ENCODE data around the gene ALS2.
"Not testable (repeated sequence)": the region's sequence is repeated elsewhere in the genome, so short reads cannot be mapped to it uniquely, and the experiment has no call there.

ALS2 gene

GRCh38 chr2:201807452-201807999 lies 26.8 kb upstream of the ALS2 start:
- Histone ChIP-seq H3K27me3 (ENCODE audit: insufficient read depth, low read length) (peaks cover 23% of the 10 kb centered on the region), H3K36me3 (ENCODE audit: insufficient read depth, low read depth, low read length) (no peaks in the 10 kb centered on the region), H3K4me1 (ENCODE audit: insufficient read depth, low read length) (peaks cover 10% of the 10 kb centered on the region; the same call in 1 of the 2 replicates), H3K9ac (ENCODE audit: low read depth, low read length) (no peak overlapping the region), H3K4me3 (ENCODE audit: low read length) (no peak overlapping the region), H3K9me3 (ENCODE audit: insufficient read depth, low read depth, low read length) (no peaks in the 10 kb centered on the region), H3K27ac (ENCODE audit: low read length) (no peak overlapping the region)

- Histone ChIP-seq H3K36me3 (ENCODE audit: insufficient read depth, low read depth, low read length) (no peaks in the 10 kb centered on the region), H3K9ac (ENCODE audit: low read depth, low read length) (no peak within 1 kb of the TSS), H3K9me3 (ENCODE audit: insufficient read depth, low read depth, low read length) (no peaks in the 10 kb centered on the region), H3K27me3 (ENCODE audit: insufficient read depth, low read length) (peaks cover 23% of the 10 kb centered on the region), H3K4me3 (ENCODE audit: low read length) (no peak within 1 kb of the TSS), H3K4me1 (ENCODE audit: insufficient read depth, low read length) (peaks cover 10% of the 10 kb centered on the region; the same call in 1 of the 2 replicates), H3K27ac (ENCODE audit: low read length) (no peak within 1 kb of the TSS)
These were observed 25.9 kb upstream of the ALS2 start, which contains the start of gene CDK15 for GRCh38 chr2:201806442-201807170. CDK15 (plus strand) TSS chr2:201806537; CDS start chr2:201806665, 128 bp downstream.

- not testable (repeated sequence) for H3K4me3 ChIP-seq (ENCODE audit: low read length); H3K27me3 ChIP-seq (ENCODE audit: insufficient read depth, low read length); H3K9me3 ChIP-seq (ENCODE audit: insufficient read depth, low read depth, low read length); H3K9ac ChIP-seq (ENCODE audit: low read depth, low read length); H3K27ac ChIP-seq (ENCODE audit: low read length); H3K4me1 ChIP-seq (ENCODE audit: insufficient read depth, low read length); H3K36me3 ChIP-seq (ENCODE audit: insufficient read depth, low read depth, low read length)
These were observed 18.2 kb upstream of the ALS2 start for GRCh38 chr2:201798914-201799285.

GRCh38 chr2:201798252-201798913 lies 17.6 kb upstream of the ALS2 start:
- Histone ChIP-seq H3K4me1 (ENCODE audit: insufficient read depth, low read length) (no peaks in the 10 kb centered on the region), H3K27me3 (ENCODE audit: insufficient read depth, low read length) (no peaks in the 10 kb centered on the region), H3K27ac (ENCODE audit: low read length) (no peak overlapping the region), H3K9ac (ENCODE audit: low read depth, low read length) (no peak overlapping the region), H3K36me3 (ENCODE audit: insufficient read depth, low read depth, low read length) (no peaks in the 10 kb centered on the region), H3K9me3 (ENCODE audit: insufficient read depth, low read depth, low read length) (no peaks in the 10 kb centered on the region), H3K4me3 (ENCODE audit: low read length) (no peak overlapping the region)

- H3K36me3 ChIP-seq (ENCODE audit: insufficient read depth, low read depth, low read length): no peaks in the 10 kb centered on the region
- no peaks in the 10 kb centered on the region for H3K4me1 ChIP-seq (ENCODE audit: insufficient read depth, low read length)
- no peak overlapping the region for H3K27ac ChIP-seq (ENCODE audit: low read length)
- no peak overlapping the region for H3K9ac ChIP-seq (ENCODE audit: low read depth, low read length)
- H3K9me3 ChIP-seq (ENCODE audit: insufficient read depth, low read depth, low read length): no peaks in the 10 kb centered on the region
- H3K27me3 ChIP-seq (ENCODE audit: insufficient read depth, low read length): no peaks in the 10 kb centered on the region
- no peak overlapping the region for H3K4me3 ChIP-seq (ENCODE audit: low read length)
These were observed 16.6 kb upstream of the ALS2 start for GRCh38 chr2:201797175-201797840.

- no peaks in the 10 kb centered on the region for H3K4me1 ChIP-seq (ENCODE audit: insufficient read depth, low read length)
- no peak overlapping the region for H3K9ac ChIP-seq (ENCODE audit: low read depth, low read length)
- H3K27me3 ChIP-seq (ENCODE audit: insufficient read depth, low read length): no peaks in the 10 kb centered on the region
- no peak overlapping the region for H3K27ac ChIP-seq (ENCODE audit: low read length)
- no peak overlapping the region for H3K4me3 ChIP-seq (ENCODE audit: low read length)
- no peaks in the 10 kb centered on the region for H3K9me3 ChIP-seq (ENCODE audit: insufficient read depth, low read depth, low read length)
- H3K36me3 ChIP-seq (ENCODE audit: insufficient read depth, low read depth, low read length): no peaks in the 10 kb centered on the region
These were observed 15.7 kb upstream of the ALS2 start for GRCh38 chr2:201796478-201796865.

- no peaks in the 10 kb centered on the region for H3K27me3 ChIP-seq (ENCODE audit: insufficient read depth, low read length)
- no peak overlapping the region for H3K4me3 ChIP-seq (ENCODE audit: low read length)
- no peaks in the 10 kb centered on the region for H3K4me1 ChIP-seq (ENCODE audit: insufficient read depth, low read length)
- H3K27ac ChIP-seq (ENCODE audit: low read length): no peak overlapping the region
- no peaks in the 10 kb centered on the region for H3K36me3 ChIP-seq (ENCODE audit: insufficient read depth, low read depth, low read length)
- H3K9ac ChIP-seq (ENCODE audit: low read depth, low read length): no peak overlapping the region
- no peaks in the 10 kb centered on the region for H3K9me3 ChIP-seq (ENCODE audit: insufficient read depth, low read depth, low read length)
These were observed 15.1 kb upstream of the ALS2 start for GRCh38 chr2:201795607-201796477.

- H3K36me3 ChIP-seq (ENCODE audit: insufficient read depth, low read depth, low read length): no peaks in the 10 kb centered on the region
- no peak overlapping the region for H3K4me3 ChIP-seq (ENCODE audit: low read length)
- no peaks in the 10 kb centered on the region for H3K9me3 ChIP-seq (ENCODE audit: insufficient read depth, low read depth, low read length)
- no peak overlapping the region for H3K27ac ChIP-seq (ENCODE audit: low read length)
- no peaks in the 10 kb centered on the region for H3K4me1 ChIP-seq (ENCODE audit: insufficient read depth, low read length)
- H3K9ac ChIP-seq (ENCODE audit: low read depth, low read length): no peak overlapping the region
- no peaks in the 10 kb centered on the region; the same call in 1 of the 2 replicates for H3K27me3 ChIP-seq (ENCODE audit: insufficient read depth, low read length)
These were observed 13.6 kb upstream of the ALS2 start for GRCh38 chr2:201794294-201794693.

GRCh38 chr2:201793631-201794030 lies 12.9 kb upstream of the ALS2 start:
- Histone ChIP-seq H3K9ac (ENCODE audit: low read depth, low read length) (no peak overlapping the region), H3K27me3 (ENCODE audit: insufficient read depth, low read length) (no peaks in the 10 kb centered on the region; the same call in 1 of the 2 replicates), H3K27ac (ENCODE audit: low read length) (no peak overlapping the region), H3K4me1 (ENCODE audit: insufficient read depth, low read length) (no peaks in the 10 kb centered on the region), H3K36me3 (ENCODE audit: insufficient read depth, low read depth, low read length) (no peaks in the 10 kb centered on the region), H3K4me3 (ENCODE audit: low read length) (no peak overlapping the region), H3K9me3 (ENCODE audit: insufficient read depth, low read depth, low read length) (no peaks in the 10 kb centered on the region)

GRCh38 chr2:201790989-201791388 lies 10.3 kb upstream of the ALS2 start:
- no peaks in the 10 kb centered on the region; the same call in 1 of the 2 replicates for H3K27me3 ChIP-seq (ENCODE audit: insufficient read depth, low read length)
- no peak overlapping the region for H3K9ac ChIP-seq (ENCODE audit: low read depth, low read length)

GRCh38 chr2:201790291-201790690 lies 9.6 kb upstream of the ALS2 start:
- H3K36me3 ChIP-seq (ENCODE audit: insufficient read depth, low read depth, low read length): no peaks in the 10 kb centered on the region
- no peak overlapping the region for H3K4me3 ChIP-seq (ENCODE audit: low read length)
- no peak overlapping the region for H3K27ac ChIP-seq (ENCODE audit: low read length)
- H3K4me1 ChIP-seq (ENCODE audit: insufficient read depth, low read length): no peaks in the 10 kb centered on the region
- H3K9me3 ChIP-seq (ENCODE audit: insufficient read depth, low read depth, low read length): no peaks in the 10 kb centered on the region
- no peaks in the 10 kb centered on the region; the same call in 1 of the 2 replicates for H3K27me3 ChIP-seq (ENCODE audit: insufficient read depth, low read length)
- no peak overlapping the region for H3K9ac ChIP-seq (ENCODE audit: low read depth, low read length)

More at GRCh38 chr2:201790989-201791388, 10.3 kb upstream of the ALS2 start:
- Histone ChIP-seq H3K27ac (ENCODE audit: low read length) (no peak overlapping the region), H3K36me3 (ENCODE audit: insufficient read depth, low read depth, low read length) (no peaks in the 10 kb centered on the region), H3K4me1 (ENCODE audit: insufficient read depth, low read length) (no peaks in the 10 kb centered on the region), H3K9me3 (ENCODE audit: insufficient read depth, low read depth, low read length) (no peaks in the 10 kb centered on the region), H3K4me3 (ENCODE audit: low read length) (no peak overlapping the region)

Measured in iPS-20b (cell line).